Breast epithelium (tissue), 4 donors: ENCODE measurements around the gene SLC39A11. TPM values are rescaled to one million over a fixed set of nuclear protein-coding genes. Genes with fewer than 3 reads are reported as not detected.
"Not testable (repeated sequence)": the region's sequence is repeated elsewhere in the genome, so short reads cannot be mapped to it uniquely, and the experiment has no call there.

Source experiments
- DNase-seq, 2 donors: peaks; one replicate each; pipeline ENCODE4 v3.0.0-alpha.2; 2019; ENCODE audit warnings: low spot score in 2 of 2
- H3K27ac ChIP-seq, 2 donors: fragments of 200-600 bp; sonication (generic) in 1 of 2; one replicate each; pipeline ENCODE4 v1.5.1; 2016 to 2019; ENCODE audit warnings: mild to moderate bottlenecking in 1 of 2
- H3K27me3 ChIP-seq, 2 donors: fragments of 200-600 bp; sonication (generic) in 1 of 2; one replicate each; pipeline versions ENCODE4 v1.5.1 to v1.6.0; 2017 to 2019; ENCODE audit warnings: control low read depth in 1 of 2, mild to moderate bottlenecking in 1 of 2
- H3K36me3 ChIP-seq: fragments of 200-600 bp; one replicate; pipeline ENCODE4 v1.5.1; 2019
- H3K4me1 ChIP-seq, 2 donors: fragments of 200-600 bp; sonication (generic); one replicate each; pipeline ENCODE4 v1.5.1; 2016 to 2019; ENCODE audit warnings: control low read depth in 1 of 2
- H3K4me3 ChIP-seq, 3 donors: fragments of 200-600 bp; sonication (generic); 1 replicate in 2 of 3; 2 replicates in 1 of 3; pipeline ENCODE4 v1.5.1; 2016 to 2019; ENCODE audit warnings: mild to moderate bottlenecking in 3 of 3, moderate library complexity in 2 of 3
- H3K9me3 ChIP-seq, 2 donors: fragments of 200-600 bp; sonication (generic) in 1 of 2; one replicate each; pipeline ENCODE4 v1.5.1; 2016 to 2019; ENCODE audit warnings: control low read depth in 1 of 2
- POLR2A ChIP-seq: fragments of 450-650 bp; IDR thresholded peaks from one replicate; pipeline ENCODE4 v1.6.1; 2016; ENCODE audit warnings: antibody characterized with exemption, mild to moderate bottlenecking, moderate library complexity
- POLR2AphosphoS5 ChIP-seq, 3 donors: sonication (generic); formaldehyde crosslinking; IDR thresholded peaks; one replicate each; pipeline ENCODE4 v1.6.1; 2017; ENCODE audit warnings: antibody characterized with exemption in 3 of 3
- intact Hi-C: fragments of 100-400 bp; cut with DNase I; formaldehyde crosslinking; loops from one replicate; pipeline ENCODE4 v1.15.1; 2023; ENCODE audit warnings: low total_unique reads
- total RNA-seq, 3 donors: library from RNA; depleted of rRNA; stranded (reverse); fragments of >200 nt; gene quantifications; one replicate each; pipeline ENCODE4 v1.1.0, GENCODE V29; 2016
- TF ChIP-seq, protein P1 (sequence below), 3 donors: fragments of 450-650 bp; IDR thresholded peaks; one replicate each; pipeline ENCODE4 v1.5.1; 2016 to 2017; ENCODE audit warnings: antibody characterized with exemption in 3 of 3, mild to moderate bottlenecking in 3 of 3, moderate library complexity in 3 of 3

The SLC39A11 gene
- total RNA-seq, 3 donors from 2014 or later = 31.8 to 54.6 (median 47.0) TPM

DNA sequence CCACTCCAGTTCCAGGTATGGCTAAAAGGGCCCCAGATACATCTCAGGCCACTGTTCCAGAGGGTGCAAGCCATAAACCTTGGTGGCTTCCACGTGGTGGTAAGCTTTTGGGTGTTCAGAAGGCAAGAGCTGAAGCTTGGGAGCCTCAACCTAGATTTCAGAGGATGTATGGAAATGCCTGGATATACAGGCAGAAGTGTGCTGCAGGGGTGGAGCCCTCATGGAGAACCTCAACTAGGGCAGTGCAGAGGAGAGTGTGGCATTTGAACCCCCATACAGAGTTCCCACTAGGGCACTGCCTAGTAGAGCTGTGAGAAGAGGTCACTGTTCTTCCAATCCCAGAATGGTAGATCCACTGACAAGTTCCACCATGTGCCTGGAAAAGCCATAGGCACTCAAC lies 267.3 kb downstream of the SLC39A11 start:
- H3K4me1 ChIP-seq = no peaks in the 10 kb centered on the region
- H3K27ac ChIP-seq = no peak overlapping the region
- H3K4me3 ChIP-seq = no peak overlapping the region
- DNase-seq = no peak
- H3K36me3 ChIP-seq = no peaks in the 10 kb centered on the region
- intact Hi-C loops = no loop called here
- H3K27me3 ChIP-seq = no peaks in the 10 kb centered on the region
- H3K9me3 ChIP-seq = peaks cover 13 to 27% of the 10 kb centered on the region in 2 donors
- TF ChIP-seq POLR2A = no peak
- no peak for TF ChIP-seq POLR2AphosphoS5 (IDR thresholded peaks at IDR 0.05)
- TF ChIP-seq, protein P1, sequence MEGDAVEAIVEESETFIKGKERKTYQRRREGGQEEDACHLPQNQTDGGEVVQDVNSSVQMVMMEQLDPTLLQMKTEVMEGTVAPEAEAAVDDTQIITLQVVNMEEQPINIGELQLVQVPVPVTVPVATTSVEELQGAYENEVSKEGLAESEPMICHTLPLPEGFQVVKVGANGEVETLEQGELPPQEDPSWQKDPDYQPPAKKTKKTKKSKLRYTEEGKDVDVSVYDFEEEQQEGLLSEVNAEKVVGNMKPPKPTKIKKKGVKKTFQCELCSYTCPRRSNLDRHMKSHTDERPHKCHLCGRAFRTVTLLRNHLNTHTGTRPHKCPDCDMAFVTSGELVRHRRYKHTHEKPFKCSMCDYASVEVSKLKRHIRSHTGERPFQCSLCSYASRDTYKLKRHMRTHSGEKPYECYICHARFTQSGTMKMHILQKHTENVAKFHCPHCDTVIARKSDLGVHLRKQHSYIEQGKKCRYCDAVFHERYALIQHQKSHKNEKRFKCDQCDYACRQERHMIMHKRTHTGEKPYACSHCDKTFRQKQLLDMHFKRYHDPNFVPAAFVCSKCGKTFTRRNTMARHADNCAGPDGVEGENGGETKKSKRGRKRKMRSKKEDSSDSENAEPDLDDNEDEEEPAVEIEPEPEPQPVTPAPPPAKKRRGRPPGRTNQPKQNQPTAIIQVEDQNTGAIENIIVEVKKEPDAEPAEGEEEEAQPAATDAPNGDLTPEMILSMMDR (IDR thresholded peaks at IDR 0.05) = no peak

DNA sequence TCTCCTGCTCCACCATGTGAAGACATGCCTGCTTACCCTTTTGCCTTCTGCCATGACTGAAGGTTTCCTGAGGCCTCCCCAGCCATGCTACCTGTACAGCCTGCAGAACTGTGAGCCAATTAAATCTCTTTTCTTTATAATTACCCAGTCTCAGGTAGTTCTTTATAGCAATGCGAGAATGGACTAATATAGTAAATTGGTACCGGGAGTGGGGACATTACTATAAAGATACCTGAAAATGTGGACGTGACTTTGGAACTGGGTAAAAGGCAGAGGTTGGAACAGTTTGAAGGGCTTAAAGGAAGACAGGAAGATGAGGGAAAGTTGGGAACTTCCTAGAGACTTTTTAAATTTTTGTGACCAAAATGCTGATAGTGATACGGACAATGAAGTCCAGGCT lies 268.2 kb downstream of the SLC39A11 start:
- H3K4me1 ChIP-seq, intact Hi-C loops, DNase-seq, H3K36me3 ChIP-seq, H3K27me3 ChIP-seq, H3K27ac ChIP-seq, H3K4me3 ChIP-seq: not testable (repeated sequence)
- H3K9me3 ChIP-seq = peaks cover 13 to 27% of the 10 kb centered on the region in 2 donors

DNA sequence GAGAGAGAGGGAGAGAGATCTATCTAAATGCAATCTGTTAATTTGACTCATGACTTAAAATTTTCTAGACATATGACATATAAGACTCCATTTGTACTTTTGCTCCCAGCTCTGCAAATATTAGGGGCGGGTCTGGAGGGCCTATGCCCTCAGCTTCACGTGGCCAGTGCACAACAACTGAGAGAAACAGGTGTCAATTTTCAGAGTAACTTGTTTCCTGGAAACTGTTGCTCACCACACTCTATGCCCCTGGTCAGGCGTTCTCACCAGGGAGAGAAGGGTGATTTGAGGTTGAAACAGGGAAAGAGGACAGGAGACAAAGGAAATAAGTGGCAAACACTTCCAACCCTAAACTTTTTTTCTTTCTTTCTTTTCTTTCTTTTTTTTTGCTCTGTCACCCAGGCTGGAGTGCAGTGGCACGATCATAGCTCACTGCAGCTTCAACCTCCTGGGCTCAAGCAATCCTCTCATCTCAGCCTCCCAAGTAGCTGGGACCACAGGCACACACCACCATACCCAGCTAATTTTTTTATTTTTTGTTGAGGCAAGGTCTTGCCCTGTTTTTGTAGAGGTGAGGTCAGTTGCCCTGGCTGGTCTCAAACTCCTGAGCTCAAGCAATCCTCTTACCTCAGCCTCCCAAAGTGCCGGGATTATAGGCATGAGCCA lies 270.0 kb downstream of the SLC39A11 start:
- no peaks in the 10 kb centered on the region for H3K27me3 ChIP-seq
- no peak overlapping the region for H3K4me3 ChIP-seq
- H3K4me1 ChIP-seq = no peaks in the 10 kb centered on the region
- H3K36me3 ChIP-seq = no peaks in the 10 kb centered on the region
- H3K27ac ChIP-seq = no peak overlapping the region
- TF ChIP-seq POLR2AphosphoS5 (IDR thresholded peaks at IDR 0.05) = no peak
- TF ChIP-seq, protein P1 (IDR thresholded peaks at IDR 0.05) = no peak
- TF ChIP-seq POLR2A = no peak
- intact Hi-C loops = no loop called here
- peaks cover 13 to 27% of the 10 kb centered on the region in 2 donors for H3K9me3 ChIP-seq
- no peak for DNase-seq

DNA sequence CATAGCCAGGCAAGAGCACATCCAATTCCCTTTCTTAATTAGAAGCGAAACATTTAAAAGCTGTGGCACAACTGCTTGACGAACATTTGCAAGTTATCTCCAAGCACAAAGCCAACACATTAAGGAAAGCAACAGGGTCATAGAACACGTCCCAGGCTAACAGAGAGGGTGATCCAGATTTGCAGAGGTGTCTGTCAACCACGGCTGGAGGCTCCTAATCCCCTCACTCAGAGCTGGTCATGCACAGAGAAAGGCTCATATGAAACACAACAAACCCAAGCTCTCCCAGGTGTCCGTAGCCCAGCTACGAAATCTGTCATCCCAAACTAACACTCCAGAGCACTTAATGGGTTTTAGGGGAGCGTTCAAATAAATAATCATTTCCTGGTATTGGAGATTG lies 276.1 kb downstream of the SLC39A11 start:
- intact Hi-C loops = no loop called here
- Histone ChIP-seq H3K27ac (no peak overlapping the region), H3K36me3 (no peaks in the 10 kb centered on the region), H3K9me3 (peaks cover 0 to 3% of the 10 kb centered on the region in 2 donors), H3K4me3 (no peak overlapping the region), H3K4me1 (no peaks in the 10 kb centered on the region), H3K27me3 (no peaks in the 10 kb centered on the region)
- TF ChIP-seq POLR2A (no peak), POLR2AphosphoS5 (IDR thresholded peaks at IDR 0.05) (no peak)
- TF ChIP-seq, protein P1 (IDR thresholded peaks at IDR 0.05) = no peak
- DNase-seq = no peak

DNA sequence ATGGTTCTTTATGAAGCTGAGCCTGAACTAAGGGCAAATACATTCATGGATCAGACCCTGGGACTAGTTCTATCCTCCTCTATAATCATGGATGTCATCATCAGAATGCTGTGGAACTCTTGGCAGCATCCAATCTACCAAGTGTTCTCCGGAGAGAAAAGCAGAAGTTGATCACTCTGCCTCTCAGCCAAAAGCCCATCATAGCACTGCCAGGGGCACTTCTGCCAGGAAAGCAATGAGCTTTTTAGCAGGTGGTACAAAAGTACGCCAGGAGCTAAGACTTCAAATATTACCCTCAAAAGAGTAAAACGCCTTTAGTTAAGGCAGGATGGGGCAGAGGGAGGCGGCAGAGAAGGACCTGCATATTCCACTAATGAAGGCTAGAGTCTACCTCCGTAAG lies 279.0 kb downstream of the SLC39A11 start:
- Histone ChIP-seq H3K27ac (no peak overlapping the region), H3K36me3 (no peaks in the 10 kb centered on the region), H3K27me3 (no peaks in the 10 kb centered on the region), H3K9me3 (peaks cover 7 to 12% of the 10 kb centered on the region in 2 donors), H3K4me3 (no peak overlapping the region), H3K4me1 (no peaks in the 10 kb centered on the region)
- no peak for TF ChIP-seq POLR2AphosphoS5 (IDR thresholded peaks at IDR 0.05)
- TF ChIP-seq, protein P1 (IDR thresholded peaks at IDR 0.05) = no peak
- no peak for TF ChIP-seq POLR2A
- intact Hi-C loops = no loop called here
- no peak for DNase-seq
